NCI-H345 treated with DMSO at 0.1 percent for 48 hours (cell line): ENCODE measurements around the gene PLK5.
"Not testable (repeated sequence)": the region's sequence is repeated elsewhere in the genome, so short reads cannot be mapped to it uniquely, and the experiment has no call there.

Experiments
- DNase-seq: peaks from one replicate; lab custom pipeline; 2025; ENCODE audit not compliant: unreplicated experiment; lab: John Stamatoyannopoulos, UW

PLK5 gene

DNA sequence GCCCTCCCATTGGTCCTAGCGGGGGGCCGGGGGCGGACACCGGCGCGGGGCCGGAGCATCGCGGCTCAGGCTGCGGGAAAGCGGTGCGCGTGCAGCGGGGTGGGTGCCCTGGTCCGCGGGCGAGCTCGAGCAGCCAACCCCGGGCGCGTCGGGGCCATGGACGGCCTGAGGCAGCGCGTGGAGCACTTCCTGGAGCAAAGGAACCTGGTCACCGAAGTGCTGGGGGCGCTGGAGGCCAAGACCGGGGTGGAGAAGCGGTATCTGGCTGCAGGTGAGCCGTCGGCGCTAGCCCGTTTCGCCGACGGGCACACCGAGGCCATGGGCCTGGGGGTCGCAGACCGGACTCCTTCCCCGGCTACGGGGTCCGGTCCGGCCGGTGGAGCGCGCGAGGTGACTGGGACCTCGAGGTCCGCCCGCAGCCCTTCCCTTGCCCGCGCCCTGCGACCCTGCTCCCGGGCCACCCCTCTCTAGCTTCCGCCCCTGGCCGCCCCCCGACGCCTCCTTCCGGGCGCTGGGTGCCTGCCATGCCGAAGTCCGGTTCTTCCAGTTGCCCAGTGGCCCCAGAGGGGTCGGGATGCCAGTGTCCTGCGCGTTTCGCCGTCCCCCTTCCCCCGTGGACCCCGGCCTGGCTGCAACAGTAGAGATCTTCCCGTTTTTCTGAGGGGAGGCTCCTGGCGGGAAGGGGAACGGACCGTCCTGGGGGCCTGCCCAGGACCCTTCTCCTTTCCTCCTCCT, 32.6 kb upstream of the PLK5 start, which contains the start of gene REEP6:
Gene REEP6, plus strand, starts transcription at position 68 of the 735 bp plus-strand sequence. Its CDS starts 89 bp downstream, at position 157.
- DNase-seq: no peak

DNA sequence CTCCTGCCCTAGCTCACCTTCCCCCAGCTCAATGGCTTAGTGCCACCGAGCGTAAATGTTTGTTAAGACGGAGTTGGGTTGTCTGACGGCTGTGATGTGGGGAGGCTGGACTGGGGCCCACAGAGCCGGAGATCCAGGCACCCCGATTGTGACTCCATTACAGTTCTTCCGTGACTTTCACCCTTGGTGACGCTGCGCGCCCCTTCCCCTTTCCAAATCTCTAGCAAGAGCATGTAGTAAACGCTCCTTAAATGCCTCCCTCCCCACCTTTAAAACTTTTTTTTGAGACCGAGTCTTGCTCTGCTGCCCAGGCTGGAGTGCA, 32.1 kb upstream of the PLK5 start:
- DNase-seq: no peak

DNA sequence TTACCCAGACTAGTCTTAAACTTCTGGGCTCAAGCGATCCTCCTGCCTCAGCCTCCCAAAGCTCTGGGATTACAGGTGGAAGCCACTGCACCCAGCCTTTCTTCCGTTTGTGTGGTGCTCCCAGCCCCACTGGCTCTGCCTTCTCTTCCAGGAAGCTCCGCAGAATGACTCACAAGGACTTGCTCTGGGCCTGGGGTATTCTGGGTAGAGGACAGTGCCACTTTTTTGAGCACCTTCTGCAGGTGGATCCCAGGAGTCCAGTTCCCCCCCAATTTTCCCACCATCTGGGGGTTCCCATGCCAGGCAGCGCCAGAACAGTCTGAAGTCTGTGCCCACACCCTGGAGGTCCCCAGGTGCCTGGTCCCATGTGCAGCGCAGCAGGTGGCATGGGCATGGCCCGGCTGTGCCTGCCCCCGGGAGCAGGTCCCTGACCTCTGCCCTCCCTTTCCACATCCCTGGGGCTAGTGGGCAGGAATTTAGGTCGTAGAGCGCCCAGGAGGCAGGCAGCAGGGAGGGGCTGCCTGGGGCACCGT, 31.3 kb upstream of the PLK5 start:
- no peak for DNase-seq

- DNase-seq: no peak
These were observed 29.6 kb upstream of the PLK5 start for GRCh38 chr19:1494115-1494815.

DNA sequence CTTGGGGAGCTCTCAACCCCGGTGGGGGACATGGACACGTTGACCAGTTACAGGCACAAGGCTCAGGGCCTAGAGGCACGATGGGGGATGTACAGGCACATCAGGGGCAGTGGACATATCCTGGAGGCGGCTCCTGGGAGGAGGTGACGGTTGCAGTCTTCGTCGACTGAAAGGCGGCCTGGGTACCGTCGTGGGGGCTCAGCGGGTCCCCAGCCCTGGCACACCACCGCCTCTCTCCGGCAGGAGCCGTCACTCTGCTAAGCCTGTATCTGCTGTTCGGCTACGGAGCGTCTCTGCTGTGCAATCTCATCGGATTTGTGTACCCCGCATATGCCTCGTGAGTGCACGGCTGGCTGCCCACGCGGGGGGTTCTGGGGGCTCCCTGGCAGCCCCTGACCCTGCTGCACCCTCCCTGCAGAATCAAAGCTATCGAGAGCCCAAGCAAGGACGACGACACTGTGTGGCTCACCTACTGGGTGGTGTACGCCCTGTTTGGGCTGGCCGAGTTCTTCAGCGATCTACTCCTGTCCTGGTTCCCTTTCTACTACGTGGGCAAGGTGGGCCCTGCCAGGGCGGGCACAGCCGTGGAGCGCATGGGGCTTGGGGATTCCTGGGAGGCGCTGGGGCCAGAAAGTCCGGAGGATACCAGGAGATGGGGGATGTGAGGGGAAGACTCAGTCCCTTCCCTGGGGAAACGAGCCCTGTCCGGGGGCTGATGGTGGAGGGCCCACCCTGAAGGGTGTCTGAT, 28.7 kb upstream of the PLK5 start:
- no peak for DNase-seq

GRCh38 chr19:1495799-1496713, 27.8 kb upstream of the PLK5 start:
- no peak for DNase-seq

DNA sequence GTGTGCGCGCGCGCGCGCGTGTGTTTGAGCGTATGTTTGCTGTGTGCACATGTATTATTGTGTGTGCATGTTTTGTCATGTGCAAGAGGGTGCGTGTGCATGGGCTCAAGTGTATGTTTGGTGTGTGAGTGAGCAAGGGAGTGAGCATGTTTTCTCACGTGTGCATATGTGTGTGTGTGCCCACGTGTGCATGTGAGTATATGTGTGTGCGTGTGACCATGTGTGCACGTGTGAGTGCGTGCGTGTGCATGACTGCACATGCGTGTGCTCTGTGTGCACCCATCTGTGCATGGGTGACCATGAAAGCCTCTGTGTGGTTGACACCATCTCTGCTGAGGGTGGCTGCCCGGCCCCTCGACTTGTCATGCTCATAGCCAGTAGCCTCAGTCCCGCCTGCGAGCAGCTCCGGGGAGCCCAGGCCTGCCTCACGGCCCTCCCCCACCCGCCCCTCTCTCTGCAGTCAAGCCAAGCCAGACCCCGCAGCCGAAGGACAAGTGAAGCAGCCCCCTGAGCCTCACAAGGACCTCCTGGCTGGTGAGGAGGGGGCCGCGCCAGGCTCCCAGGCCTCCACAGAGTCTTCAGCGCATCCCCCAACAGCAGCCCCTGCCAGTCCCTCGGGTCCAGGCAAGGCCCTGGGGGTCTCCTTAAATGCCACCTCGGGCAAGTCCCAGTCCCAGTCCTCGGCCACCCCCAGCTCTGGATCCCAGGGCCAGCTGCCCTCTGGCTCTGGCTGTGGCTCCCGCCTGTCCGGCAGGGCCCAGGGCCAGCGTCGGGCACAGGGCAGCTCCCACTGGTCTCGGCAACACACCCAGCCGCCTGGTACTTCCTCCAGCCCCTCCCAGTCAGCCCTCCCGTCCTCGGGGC, 26.9 kb upstream of the PLK5 start:
- DNase-seq: no peak

- DNase-seq: no peak
These were observed 26.2 kb upstream of the PLK5 start for GRCh38 chr19:1497578-1498235.

- DNase-seq: not testable (repeated sequence)
These were observed 24.6 kb upstream of the PLK5 start for GRCh38 chr19:1499231-1499630.

GRCh38 chr19:1501200-1501595, 22.7 kb upstream of the PLK5 start:
- DNase-seq: no peak

DNA sequence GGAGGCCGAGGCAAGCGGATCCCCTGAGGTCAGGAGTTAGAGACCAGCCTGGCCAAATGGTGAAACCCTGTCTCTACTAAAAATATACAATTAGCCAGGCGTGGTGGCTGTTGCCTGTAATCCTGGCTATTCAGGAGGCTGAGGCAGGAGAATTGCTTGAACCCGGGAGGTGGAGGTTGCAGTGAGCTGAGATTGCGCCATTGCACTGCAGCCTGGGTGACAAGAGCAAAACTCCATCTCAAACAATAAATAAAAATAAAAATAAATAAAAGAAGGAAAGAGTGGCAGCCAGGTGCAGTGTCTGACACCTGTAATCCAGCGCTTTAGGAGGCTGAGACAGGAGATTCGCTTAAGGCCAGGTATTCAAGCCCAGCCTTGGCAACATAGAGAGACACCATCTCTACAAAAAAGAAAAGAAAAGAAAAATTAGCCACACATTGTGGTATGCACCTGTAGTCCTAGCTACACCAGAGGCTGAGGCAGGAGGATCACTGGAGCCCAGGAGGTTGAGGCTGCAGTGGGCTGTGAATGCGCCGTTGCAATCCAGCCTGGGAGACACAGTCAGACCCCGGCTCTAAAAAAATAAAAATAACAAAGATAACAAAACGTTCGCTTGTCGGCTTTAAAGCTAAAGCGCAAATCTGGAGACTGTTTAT, 21.3 kb upstream of the PLK5 start:
- no peak for DNase-seq

DNA sequence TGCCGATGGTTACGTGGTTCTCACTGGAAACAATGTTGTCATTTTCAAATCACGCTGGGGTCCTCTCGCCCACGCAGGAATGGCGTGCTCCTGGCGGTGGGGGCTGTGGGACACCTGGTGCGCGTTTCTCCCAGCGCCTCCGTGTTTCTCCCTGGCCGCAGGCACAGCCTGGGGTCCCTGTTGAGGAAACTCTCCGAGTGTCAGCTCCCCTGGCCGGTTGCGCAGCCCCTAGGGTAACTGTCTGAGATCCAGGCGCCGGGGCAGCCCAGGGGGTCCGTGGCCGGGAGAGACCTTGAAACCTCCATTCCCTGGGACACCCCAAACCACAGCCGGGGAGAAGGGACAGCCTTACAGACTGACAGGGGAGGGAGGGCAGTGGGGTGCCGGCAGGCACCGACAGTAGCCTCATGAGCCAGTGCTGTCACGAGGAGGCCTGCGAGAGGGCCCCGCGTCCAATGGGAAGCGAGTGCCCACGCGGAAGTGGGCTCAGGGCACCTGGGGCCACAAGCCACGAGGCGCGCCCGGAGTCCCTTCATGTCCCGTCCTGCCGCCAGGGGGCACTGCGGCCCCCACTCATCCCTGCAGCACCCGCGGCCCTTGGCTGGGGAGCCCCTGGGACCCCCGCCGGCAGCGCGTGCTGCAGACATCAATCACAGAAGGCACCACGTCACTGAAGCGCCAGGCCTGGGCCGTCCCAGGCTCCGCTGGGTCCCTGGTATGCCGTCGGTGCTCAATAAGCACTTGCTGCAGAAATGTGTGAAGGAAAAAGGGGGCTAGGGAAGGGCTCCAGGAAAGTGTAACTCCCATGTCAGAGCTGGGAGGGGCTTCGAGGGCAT, 20.6 kb upstream of the PLK5 start:
- DNase-seq: no peak

GRCh38 chr19:1503925-1504773, 19.7 kb upstream of the PLK5 start:
- DNase-seq: no peak

- no peak for DNase-seq
These were observed 18.9 kb upstream of the PLK5 start for GRCh38 chr19:1505012-1505411.

DNA sequence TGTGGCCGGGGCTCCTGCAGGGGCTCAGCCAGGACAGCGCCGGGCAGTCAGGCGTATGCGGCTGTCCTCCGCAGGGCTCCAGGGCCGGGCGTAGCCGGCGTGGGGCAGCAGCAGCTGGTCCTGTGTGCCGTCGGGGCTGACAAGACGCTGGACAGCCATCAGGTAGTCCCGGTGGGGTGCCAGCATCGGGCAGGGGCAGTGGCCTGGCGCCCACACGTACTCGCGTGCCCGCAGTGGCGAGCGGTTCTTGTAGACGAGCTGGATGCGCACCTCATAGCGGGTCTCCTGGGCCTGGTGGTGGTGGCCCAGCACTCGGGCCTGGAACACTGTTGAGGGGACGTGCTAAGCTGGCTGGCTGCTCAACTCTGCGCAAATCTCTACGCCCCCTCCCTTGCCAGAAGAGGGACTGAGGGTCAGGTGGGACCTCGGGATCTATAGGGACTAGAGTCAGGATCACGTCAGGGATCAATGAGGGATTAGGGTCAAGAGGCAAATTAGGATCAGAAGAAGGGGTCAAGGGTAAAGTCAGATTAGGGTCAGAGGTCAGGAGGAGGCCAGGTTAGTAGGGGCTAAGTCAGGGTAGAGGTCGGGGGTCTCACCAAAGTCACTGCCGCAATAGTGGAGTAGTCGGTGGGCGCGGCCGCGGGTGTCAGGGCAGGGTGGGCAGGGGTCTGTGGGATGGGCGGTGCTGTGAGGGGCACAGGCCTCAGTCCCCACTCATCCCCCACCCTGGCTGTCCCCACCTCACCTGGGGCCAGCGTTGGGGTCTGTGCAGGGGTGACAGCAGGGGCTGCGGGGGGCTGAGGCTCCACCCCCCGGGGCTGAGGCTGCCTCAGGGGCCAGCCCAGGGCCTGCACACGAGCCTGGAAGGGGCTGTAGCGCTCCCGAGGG, 17.6 kb upstream of the PLK5 start:
- DNase-seq: no peak

DNA sequence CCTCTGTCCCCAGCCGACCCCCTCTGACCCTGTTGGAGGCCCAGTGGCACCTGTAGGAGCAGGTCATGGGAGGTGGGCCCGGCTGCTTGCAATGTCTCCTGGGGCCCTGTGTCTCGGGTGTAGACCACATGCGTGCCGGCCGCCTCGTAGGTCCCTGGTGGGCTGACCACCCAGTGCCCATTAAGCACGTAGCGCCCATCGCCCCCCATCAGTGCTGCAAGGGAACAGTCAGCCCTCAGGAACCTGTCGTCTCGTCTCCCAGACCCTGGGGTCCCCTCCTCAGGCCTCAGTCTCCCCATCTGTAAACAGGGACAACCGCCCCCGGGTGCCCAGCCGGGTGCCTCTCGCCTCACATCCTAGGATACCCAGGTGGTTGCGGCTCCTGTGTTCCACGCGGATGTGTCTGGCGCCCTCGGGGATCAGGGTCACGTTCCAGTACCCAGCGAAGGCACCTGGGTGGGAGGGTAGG, 16.7 kb upstream of the PLK5 start:
- no peak for DNase-seq
